CD4-positive, alpha-beta T cell treated with Interleukin-2 at 100 ng/mL for 4 hours (primary cell): Measurements from ENCODE around the gene LRRC63.

ENCODE experiments used
- DNase-seq: peaks from one replicate; pipeline ENCODE4 v3.0.0-alpha.2; 2020; ENCODE audit warnings: low spot score

The LRRC63 gene

DNA sequence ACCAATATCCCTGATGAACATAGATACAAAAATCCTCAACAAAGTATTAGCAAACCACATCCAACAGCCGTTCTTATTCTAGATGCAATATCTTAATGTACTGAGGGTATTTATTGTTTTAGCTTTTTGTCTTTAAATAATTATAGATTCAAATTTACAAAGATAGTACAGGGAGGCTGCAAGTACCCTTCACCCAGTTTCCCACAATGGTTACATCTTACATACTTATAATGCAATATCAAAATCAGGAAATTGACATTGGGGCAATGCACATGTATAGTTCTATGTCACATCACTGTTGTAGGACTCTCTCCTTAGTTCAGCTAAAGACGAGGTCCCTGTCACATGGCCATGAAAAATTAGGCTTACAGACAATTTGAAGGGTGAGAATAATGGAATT, 99.5 kb downstream of the LRRC63 start:
- DNase-seq = no peak

DNA sequence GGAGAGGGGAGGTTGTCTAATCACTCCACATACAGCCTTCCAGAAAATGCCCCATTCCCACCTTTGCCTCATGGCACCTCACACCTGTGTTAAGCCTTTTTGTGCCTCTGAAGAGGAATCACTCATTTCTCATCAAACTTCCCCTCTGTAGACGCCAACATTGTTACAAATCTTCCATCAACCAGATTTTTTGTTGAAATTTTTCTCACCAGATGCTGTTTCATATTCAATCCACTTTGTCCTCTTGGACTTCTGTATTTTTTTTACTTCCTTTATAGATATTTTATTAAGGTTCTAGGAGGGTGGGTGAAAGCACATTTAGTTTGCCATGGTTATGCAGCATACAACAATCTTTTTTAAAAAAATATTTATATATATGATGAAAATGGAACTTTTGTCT, 101.3 kb downstream of the LRRC63 start:
- DNase-seq = no peak

DNA sequence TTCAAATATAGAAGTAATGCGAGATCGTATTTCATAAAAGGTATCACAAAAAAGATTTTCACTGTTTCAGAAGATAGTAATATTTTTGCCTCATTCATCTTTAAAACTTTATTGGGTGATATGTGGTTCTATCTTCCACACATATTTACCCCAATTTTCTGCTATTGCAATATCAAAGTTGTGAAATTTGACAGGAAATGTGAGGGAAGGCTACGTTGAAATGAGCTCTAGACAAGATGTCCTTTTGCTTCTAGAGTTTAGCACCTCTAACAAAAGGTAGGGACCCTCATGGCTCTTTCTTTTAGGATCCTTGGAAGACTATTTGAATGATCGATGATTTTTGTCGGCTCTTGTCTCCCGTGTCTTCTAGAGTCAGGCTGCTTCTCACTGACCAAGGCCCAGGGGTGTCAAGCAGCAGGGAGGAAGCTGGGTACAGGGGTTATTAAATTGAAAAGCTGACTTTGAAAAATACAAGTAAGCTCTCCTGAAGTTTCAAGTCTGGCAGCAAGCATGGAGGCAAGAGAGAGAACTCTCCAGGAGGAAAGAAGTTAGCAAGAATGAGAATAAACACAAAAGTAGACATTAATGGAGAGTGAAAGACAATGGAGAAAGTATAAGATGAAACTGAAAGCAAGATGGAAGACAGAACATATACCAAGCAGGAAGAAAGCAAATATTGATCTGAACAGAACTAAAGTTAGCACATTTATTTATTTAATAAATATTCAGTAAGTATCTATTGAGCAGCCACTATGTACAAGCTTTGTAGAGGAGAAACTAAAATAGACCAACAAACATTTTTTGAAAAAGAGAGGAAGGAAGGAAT, 101.9 kb downstream of the LRRC63 start:
- no peak for DNase-seq

- DNase-seq = no peak
These were observed 102.9 kb downstream of the LRRC63 start for GRCh38 chr13:46314587-46314986.

DNA sequence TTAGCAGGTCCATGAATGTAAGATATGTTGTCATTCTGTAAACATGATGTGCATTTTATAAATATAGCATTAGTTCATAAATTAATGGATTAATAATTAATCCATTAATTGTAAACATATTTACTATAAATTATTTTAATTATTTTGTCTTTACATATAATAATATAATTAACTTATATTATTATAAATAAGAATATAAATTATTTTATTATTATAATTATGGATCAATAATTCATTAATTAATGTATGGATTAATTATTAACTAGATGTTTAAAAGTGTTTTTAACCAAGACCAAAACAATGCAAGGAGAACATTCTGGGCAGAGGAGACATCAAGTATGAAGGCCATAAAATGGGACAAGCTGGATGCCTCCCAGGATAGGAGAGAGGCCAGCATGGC, 103.3 kb downstream of the LRRC63 start:
- no peak for DNase-seq

- DNase-seq = no peak
These were observed 103.9 kb downstream of the LRRC63 start for GRCh38 chr13:46315491-46316075.

DNA sequence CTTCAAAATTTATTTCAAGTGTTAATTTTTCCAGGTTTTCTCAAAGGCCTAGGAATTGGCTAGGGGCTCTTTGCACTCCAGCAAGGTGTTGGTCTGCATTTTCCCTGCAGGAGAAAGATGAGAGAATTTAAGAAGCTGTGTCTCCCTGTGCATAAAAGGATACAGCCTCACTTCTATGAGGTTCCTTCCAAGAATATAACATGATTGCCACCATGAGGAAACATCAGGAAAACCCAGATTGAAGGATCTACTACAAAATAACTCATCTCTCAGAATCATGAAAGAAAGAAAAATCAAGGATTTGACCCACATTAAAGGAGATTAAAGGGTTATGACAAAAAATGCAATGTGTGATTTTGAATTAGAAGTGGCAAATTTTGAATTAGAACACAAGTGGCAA, 105.4 kb downstream of the LRRC63 start:
- DNase-seq = no peak

DNA sequence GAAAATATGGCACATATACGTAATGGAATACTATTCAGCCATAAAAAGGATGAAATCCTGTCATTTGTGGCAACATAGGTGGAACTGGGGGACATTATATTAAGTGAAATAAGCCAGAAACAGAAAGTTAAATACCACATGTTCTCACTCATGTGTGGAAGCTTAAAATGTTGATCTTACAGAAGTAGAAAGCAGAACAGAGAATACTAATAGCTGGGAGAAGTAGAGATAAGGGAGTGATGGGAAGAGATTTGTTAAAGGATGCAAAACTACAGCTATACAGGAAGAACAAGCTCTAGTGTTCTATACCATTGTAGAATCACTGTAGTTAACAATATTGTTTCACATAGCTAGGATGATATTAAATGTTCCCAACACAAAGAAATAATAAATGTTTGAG, 107.3 kb downstream of the LRRC63 start:
- DNase-seq = no peak

DNA sequence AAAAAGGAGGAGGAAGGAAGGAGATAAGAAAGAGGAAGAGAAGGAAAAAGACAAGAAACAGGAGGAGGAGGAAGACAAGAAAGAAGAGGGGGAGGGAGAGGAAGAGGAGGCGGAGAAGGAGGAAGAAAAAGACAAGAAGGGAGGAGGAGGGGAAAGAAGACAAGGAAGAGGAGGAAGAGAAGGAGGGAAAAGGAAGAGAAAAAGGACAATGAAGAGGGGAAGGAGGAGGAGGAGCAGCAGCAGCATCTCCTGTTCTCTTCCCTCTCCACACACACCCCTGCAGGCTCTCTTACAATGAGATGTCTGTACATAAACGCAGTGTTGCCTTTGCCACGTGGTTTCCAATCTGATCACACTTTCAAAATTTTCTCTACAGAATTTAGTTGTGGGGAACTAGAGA, 108.7 kb downstream of the LRRC63 start:
- DNase-seq = no peak

GRCh38 chr13:46320821-46321220, 109.1 kb downstream of the LRRC63 start:
- DNase-seq = no peak

DNA sequence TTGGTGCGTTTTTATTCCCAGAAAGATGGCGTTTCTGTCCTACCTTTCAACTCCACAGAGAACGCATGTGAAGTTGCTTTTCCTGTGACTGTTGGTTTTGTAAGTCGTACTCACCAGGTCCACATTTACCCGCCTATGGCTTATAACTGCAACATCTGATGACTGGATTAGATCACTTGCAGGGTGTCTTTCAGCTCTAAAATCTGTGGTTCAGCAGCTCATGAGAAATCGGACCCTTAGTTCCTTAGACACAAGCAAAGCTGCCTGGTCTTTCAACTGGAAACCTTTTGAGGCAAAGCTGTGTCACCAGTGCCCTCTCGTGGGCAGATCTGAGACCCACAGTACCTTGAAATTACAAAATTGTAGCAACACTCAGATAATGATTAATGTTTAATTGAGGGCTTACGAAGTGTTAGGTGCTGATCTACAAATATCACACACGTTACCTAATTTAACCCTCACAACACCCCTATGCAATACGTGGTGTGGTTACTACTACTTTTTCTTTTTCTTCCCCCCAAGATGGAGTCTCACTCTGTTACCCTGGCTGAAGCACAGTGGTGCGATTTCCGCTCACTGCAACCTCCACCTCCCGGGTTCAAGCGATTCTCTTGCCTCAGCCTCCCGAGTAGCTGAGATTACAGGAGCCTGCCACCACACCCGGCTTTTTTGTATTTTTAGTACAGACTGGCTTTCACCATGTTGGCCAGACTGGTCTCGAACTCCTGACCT, 109.9 kb downstream of the LRRC63 start:
- DNase-seq = peak; percentile 78

GRCh38 chr13:46324976-46325375, 113.2 kb downstream of the LRRC63 start:
- no peak for DNase-seq
